HepG2 (cell line): ENCODE results near the gene RPS6KA3. TPM values are rescaled to one million over a fixed set of nuclear protein-coding genes. Genes with fewer than 3 reads are reported as not detected.

Experiments used
- CAMTA2 ChIP-seq: sonication (generic); formaldehyde crosslinking; IDR thresholded peaks from 2 replicates; pipeline ENCODE4 v1.4.0; 2020; ENCODE audit warnings: mild to moderate bottlenecking, missing genetic modification reagents, borderline replicate concordance
- CHD4 ChIP-seq: fragments of 200-600 bp; sonication (generic); IDR thresholded peaks from 2 replicates; pipeline ENCODE4 v1.7.0; 2017; ENCODE audit warnings: mild to moderate bottlenecking, low read length, borderline replicate concordance
- ELF3 ChIP-seq: IDR thresholded peaks from 2 replicates; pipeline ENCODE4 v1.6.1; 2016; ENCODE audit warnings: missing genetic modification reagents, missing compliant biosample characterization
- IKZF4 ChIP-seq: sonication (generic); formaldehyde crosslinking; IDR thresholded peaks from 2 replicates; pipeline ENCODE4 v1.5.1; 2020; ENCODE audit warnings: borderline replicate concordance, mild to moderate bottlenecking, low read depth, missing genetic modification reagents; ENCODE audit errors: not compliant biosample characterization
- KAT2B ChIP-seq: fragments of 150-350 bp; IDR thresholded peaks from 2 replicates; pipeline ENCODE4 v1.6.1; 2014; ENCODE audit warnings: low read depth, low read length, borderline replicate concordance
- MAF1 ChIP-seq: sonication (generic); formaldehyde crosslinking; IDR thresholded peaks from 2 replicates; pipeline ENCODE4 v1.5.0; 2020; ENCODE audit warnings: missing genetic modification reagents, borderline replicate concordance
- NFYC ChIP-seq: IDR thresholded peaks from 2 replicates; pipeline ENCODE4 v1.6.1; 2016; ENCODE audit warnings: missing genetic modification reagents, missing compliant biosample characterization
- NKX3-1 ChIP-seq: sonication (generic); formaldehyde crosslinking; IDR thresholded peaks from 2 replicates; pipeline ENCODE4 v1.5.0; 2020; ENCODE audit warnings: missing genetic modification reagents
- POGZ ChIP-seq: sonication (generic); formaldehyde crosslinking; IDR thresholded peaks from 2 replicates; pipeline ENCODE4 v1.4.0; 2020; ENCODE audit warnings: mild to moderate bottlenecking, missing genetic modification reagents
- POLR2A ChIP-seq, 2 experiments: IDR thresholded peaks; 2 replicates each; pipeline ENCODE4 v1.6.1; 2011; ENCODE audit warnings: low read depth in 2 of 2, low read length in 2 of 2, mild to moderate bottlenecking in 1 of 2, moderate library complexity in 1 of 2; ENCODE audit not compliant: insufficient read depth in 1 of 2
- RFXAP ChIP-seq: sonication (generic); formaldehyde crosslinking; IDR thresholded peaks from 2 replicates; pipeline ENCODE4 v1.4.0; 2020; ENCODE audit warnings: missing genetic modification reagents, borderline replicate concordance
- SALL1 ChIP-seq: sonication (generic); formaldehyde crosslinking; IDR thresholded peaks from 2 replicates; pipeline ENCODE4 v1.8.0; 2022; ENCODE audit warnings: mild to moderate bottlenecking, missing genetic modification reagents
- ZMAT3 ChIP-seq: sonication (generic); formaldehyde crosslinking; conservative IDR thresholded peaks from 2 replicates; pipeline ENCODE4 v1.7.0; 2021; ENCODE audit warnings: missing genetic modification reagents
- ZNF431 ChIP-seq: sonication (generic); formaldehyde crosslinking; IDR thresholded peaks from 2 replicates; pipeline ENCODE4 v1.9.0; 2022; ENCODE audit warnings: missing genetic modification reagents, low read depth, mild to moderate bottlenecking, borderline replicate concordance
- ZNF44 ChIP-seq: sonication (generic); formaldehyde crosslinking; IDR thresholded peaks from 2 replicates; pipeline ENCODE4 v1.5.1; 2020; ENCODE audit warnings: mild to moderate bottlenecking, missing genetic modification reagents
- ZNF441 ChIP-seq: sonication (generic); formaldehyde crosslinking; IDR thresholded peaks from 2 replicates; pipeline ENCODE4 v1.7.0; 2021; ENCODE audit warnings: missing genetic modification reagents, borderline replicate concordance
- ZNF563 ChIP-seq: sonication (generic); formaldehyde crosslinking; IDR thresholded peaks from 2 replicates; pipeline ENCODE4 v1.8.0; 2022; ENCODE audit warnings: mild to moderate bottlenecking, moderate library complexity, missing genetic modification reagents
- polyA plus RNA-seq, 8 experiments: library from polyadenylated mRNA; depleted of rRNA in 3 of 8; stranded (reverse) in 7 of 8; unstranded in 1 of 8; fragments of >200 nt; fragmentation: Illumina TruSeq in 4 of 8; extraction: Trizol in 4 of 8; gene quantifications; 2 replicates each; pipeline versions ENCODE4 v1.2.1 to v1.2.3, GENCODE V29; 2011 to 2016; ENCODE audit warnings: low read depth in 4 of 8, missing spikeins in 1 of 8, mixed read lengths in 1 of 8; ENCODE audit not compliant: insufficient read depth in 1 of 8
- total RNA-seq, 5 experiments: library from RNA; depleted of rRNA; stranded (reverse); fragments of >200 nt; fragmentation: Illumina TruSeq; extraction: Trizol; gene quantifications; 2 replicates each; pipeline ENCODE4 v1.2.3, GENCODE V29; 2016; ENCODE audit warnings: low read depth in 1 of 5
- TF ChIP-seq, protein P1 (sequence below): sonication (generic); formaldehyde crosslinking; IDR thresholded peaks from 2 replicates; pipeline ENCODE4 v1.8.1; 2023; ENCODE audit warnings: missing genetic modification reagents, inconsistent platforms, borderline replicate concordance
- TF ChIP-seq, protein P2 (sequence below): sonication (generic); formaldehyde crosslinking; conservative IDR thresholded peaks from 2 replicates; pipeline ENCODE4 v1.5.0; 2020; ENCODE audit warnings: missing genetic modification reagents
- TF ChIP-seq, protein P3 (sequence below): sonication (generic); formaldehyde crosslinking; IDR thresholded peaks from 2 replicates; pipeline ENCODE4 v1.4.0; 2020; ENCODE audit warnings: missing genetic modification reagents, borderline replicate concordance
- TF ChIP-seq, protein P4 (sequence below): sonication (generic); formaldehyde crosslinking; IDR thresholded peaks from 2 replicates; pipeline ENCODE4 v1.4.0; 2020; ENCODE audit warnings: missing genetic modification reagents, borderline replicate concordance

RPS6KA3 gene
- total and polyA plus RNA-seq, 2 of the 13 experiments (the other 11 are each of a cell fraction or from before 2014, with no cell fraction given) = 314 to 357 TPM

DNA sequence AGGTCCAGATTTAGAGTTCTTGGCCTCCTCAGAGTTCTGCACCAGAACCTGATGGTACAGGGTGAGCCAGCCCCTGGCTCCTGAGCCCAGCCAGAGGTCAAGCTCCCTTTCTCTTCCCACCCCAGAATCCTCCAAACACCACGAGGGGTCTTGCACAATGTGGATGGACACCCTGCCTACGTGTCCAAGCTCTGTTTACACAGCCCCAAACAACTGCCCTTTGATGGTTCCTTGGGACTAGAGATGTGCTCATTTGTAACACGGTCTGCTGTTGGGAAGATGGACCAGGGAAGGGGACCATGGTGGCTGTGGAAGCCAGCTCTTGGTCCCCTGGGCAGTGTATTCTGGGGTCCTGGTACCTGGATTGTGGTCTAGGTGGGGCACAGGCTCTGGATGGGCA, 40.0 kb upstream of the RPS6KA3 start (continued):
- TF ChIP-seq IKZF4 (CRISPR knock-in tag) (no peak), MAF1 (CRISPR knock-in tag) (no peak), KAT2B (no peak), RFXAP (CRISPR knock-in tag) (no peak), NKX3-1 (CRISPR knock-in tag) (no peak), POGZ (CRISPR knock-in tag) (peak; percentile 94), ZNF563 (CRISPR knock-in tag) (no peak), POLR2A (IDR thresholded peaks at IDR 0.05; ENCODE audit: insufficient read depth in 1 of 2, low read depth in 2 of 2, low read length in 2 of 2) (no peak), ZNF44 (CRISPR knock-in tag) (no peak), CAMTA2 (CRISPR knock-in tag) (no peak), ZNF431 (CRISPR knock-in tag) (no peak), CHD4 (no peak), ELF3 (peak; percentile 52; the same call in 1 of the 2 replicates), SALL1 (CRISPR knock-in tag) (peak; percentile 96), ZMAT3 (CRISPR knock-in tag) (no peak), ZNF441 (CRISPR knock-in tag) (no peak), NFYC (no peak)
- TF ChIP-seq, protein P1, sequence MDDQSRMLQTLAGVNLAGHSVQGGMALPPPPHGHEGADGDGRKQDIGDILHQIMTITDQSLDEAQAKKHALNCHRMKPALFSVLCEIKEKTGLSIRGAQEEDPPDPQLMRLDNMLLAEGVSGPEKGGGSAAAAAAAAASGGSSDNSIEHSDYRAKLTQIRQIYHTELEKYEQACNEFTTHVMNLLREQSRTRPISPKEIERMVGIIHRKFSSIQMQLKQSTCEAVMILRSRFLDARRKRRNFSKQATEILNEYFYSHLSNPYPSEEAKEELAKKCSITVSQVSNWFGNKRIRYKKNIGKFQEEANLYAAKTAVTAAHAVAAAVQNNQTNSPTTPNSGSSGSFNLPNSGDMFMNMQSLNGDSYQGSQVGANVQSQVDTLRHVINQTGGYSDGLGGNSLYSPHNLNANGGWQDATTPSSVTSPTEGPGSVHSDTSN (CRISPR knock-in tag) = no peak
- TF ChIP-seq, protein P2, sequence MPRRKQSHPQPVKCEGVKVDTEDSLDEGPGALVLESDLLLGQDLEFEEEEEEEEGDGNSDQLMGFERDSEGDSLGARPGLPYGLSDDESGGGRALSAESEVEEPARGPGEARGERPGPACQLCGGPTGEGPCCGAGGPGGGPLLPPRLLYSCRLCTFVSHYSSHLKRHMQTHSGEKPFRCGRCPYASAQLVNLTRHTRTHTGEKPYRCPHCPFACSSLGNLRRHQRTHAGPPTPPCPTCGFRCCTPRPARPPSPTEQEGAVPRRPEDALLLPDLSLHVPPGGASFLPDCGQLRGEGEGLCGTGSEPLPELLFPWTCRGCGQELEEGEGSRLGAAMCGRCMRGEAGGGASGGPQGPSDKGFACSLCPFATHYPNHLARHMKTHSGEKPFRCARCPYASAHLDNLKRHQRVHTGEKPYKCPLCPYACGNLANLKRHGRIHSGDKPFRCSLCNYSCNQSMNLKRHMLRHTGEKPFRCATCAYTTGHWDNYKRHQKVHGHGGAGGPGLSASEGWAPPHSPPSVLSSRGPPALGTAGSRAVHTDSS (CRISPR knock-in tag) = no peak
- TF ChIP-seq, protein P3, sequence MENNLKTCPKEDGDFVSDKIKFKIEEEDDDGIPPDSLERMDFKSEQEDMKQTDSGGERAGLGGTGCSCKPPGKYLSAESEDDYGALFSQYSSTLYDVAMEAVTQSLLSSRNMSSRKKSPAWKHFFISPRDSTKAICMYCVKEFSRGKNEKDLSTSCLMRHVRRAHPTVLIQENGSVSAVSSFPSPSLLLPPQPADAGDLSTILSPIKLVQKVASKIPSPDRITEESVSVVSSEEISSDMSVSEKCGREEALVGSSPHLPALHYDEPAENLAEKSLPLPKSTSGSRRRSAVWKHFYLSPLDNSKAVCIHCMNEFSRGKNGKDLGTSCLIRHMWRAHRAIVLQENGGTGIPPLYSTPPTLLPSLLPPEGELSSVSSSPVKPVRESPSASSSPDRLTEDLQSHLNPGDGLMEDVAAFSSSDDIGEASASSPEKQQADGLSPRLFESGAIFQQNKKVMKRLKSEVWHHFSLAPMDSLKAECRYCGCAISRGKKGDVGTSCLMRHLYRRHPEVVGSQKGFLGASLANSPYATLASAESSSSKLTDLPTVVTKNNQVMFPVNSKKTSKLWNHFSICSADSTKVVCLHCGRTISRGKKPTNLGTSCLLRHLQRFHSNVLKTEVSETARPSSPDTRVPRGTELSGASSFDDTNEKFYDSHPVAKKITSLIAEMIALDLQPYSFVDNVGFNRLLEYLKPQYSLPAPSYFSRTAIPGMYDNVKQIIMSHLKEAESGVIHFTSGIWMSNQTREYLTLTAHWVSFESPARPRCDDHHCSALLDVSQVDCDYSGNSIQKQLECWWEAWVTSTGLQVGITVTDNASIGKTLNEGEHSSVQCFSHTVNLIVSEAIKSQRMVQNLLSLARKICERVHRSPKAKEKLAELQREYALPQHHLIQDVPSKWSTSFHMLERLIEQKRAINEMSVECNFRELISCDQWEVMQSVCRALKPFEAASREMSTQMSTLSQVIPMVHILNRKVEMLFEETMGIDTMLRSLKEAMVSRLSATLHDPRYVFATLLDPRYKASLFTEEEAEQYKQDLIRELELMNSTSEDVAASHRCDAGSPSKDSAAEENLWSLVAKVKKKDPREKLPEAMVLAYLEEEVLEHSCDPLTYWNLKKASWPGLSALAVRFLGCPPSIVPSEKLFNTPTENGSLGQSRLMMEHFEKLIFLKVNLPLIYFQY (CRISPR knock-in tag) = peak; percentile 25; the same call in 1 of the 2 replicates
- TF ChIP-seq, protein P4, sequence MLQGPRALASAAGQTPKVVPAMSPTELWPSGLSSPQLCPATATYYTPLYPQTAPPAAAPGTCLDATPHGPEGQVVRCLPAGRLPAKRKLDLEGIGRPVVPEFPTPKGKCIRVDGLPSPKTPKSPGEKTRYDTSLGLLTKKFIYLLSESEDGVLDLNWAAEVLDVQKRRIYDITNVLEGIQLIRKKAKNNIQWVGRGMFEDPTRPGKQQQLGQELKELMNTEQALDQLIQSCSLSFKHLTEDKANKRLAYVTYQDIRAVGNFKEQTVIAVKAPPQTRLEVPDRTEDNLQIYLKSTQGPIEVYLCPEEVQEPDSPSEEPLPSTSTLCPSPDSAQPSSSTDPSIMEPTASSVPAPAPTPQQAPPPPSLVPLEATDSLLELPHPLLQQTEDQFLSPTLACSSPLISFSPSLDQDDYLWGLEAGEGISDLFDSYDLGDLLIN (CRISPR knock-in tag) = no peak
